BE2C (cell line): ENCODE data around the gene LRRC1.

Source experiments
- DNase-seq: peaks from one replicate; pipeline ENCODE4 v3.0.0-alpha.2; 2020
- H3K27me3 ChIP-seq: fragments of 250-450 bp; sonication (Bioruptor Pico); 2 replicates; pipeline ENCODE4 v1.5.1; 2020; ENCODE audit warnings: mild to moderate bottlenecking
- H3K36me3 ChIP-seq: fragments of 250-450 bp; sonication (Bioruptor Pico); 2 replicates; pipeline ENCODE4 v1.5.1; 2020; ENCODE audit warnings: mild to moderate bottlenecking
- H3K4me1 ChIP-seq: fragments of 250-450 bp; sonication (Bioruptor Pico); 2 replicates; pipeline ENCODE4 v1.5.1; 2020
- H3K4me3 ChIP-seq: 2 replicates; pipeline ENCODE4 v1.5.1; 2011; ENCODE audit warnings: low read depth, low read length
- H3K9me3 ChIP-seq: fragments of 250-450 bp; sonication (Bioruptor Pico); 2 replicates; pipeline ENCODE4 v1.5.1; 2020
- TF ChIP-seq, protein P1 (sequence below): IDR thresholded peaks from 2 replicates; pipeline ENCODE4 v1.5.1; 2012; ENCODE audit warnings: mild to moderate bottlenecking, low read depth, low read length

Gene LRRC1

GRCh38 chr6:53814353-53814752, 19.5 kb downstream of the LRRC1 start:
- no peak for DNase-seq
- Histone ChIP-seq H3K27me3 (no peaks in the 10 kb centered on the region), H3K9me3 (no peaks in the 10 kb centered on the region), H3K36me3 (no peaks in the 10 kb centered on the region), H3K4me3 (no peak overlapping the region), H3K4me1 (no peaks in the 10 kb centered on the region)
- TF ChIP-seq, protein P1, sequence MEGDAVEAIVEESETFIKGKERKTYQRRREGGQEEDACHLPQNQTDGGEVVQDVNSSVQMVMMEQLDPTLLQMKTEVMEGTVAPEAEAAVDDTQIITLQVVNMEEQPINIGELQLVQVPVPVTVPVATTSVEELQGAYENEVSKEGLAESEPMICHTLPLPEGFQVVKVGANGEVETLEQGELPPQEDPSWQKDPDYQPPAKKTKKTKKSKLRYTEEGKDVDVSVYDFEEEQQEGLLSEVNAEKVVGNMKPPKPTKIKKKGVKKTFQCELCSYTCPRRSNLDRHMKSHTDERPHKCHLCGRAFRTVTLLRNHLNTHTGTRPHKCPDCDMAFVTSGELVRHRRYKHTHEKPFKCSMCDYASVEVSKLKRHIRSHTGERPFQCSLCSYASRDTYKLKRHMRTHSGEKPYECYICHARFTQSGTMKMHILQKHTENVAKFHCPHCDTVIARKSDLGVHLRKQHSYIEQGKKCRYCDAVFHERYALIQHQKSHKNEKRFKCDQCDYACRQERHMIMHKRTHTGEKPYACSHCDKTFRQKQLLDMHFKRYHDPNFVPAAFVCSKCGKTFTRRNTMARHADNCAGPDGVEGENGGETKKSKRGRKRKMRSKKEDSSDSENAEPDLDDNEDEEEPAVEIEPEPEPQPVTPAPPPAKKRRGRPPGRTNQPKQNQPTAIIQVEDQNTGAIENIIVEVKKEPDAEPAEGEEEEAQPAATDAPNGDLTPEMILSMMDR, result no peak

DNA sequence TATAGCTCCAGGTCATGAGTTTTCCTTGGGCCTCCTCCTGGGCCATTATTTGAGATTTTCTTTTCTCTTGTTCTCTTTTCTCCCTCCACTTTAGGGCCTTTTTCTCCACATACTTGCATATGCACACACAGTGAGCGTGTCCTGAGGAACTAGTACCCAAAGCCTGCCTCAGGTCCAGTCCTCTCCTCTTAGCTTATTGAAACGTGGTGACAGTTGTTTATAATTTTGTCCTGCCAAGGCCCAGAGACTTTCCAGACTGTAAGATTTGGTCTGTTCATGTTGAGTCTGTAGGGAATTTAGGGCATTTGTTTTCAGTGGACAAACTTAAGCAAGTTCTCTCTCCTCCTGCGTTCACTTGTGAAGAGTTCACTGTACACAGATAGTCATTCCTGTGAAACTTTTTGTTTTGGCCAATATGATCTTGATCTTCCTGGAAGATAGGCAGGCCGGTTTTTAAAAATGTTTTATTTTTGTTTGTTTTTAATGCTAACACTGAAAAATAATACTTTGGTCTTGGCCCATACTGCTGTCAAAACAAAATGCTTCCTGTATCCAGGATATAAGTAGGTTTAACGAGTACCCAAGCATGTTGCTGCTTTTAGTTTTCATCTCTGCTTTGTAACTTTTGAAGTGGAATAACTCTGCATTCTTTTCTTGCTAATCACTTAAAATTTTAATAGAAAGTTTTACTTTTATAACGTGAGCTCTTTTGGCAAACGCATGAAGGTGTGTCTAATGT, 20.7 kb downstream of the LRRC1 start:
- no peaks in the 10 kb centered on the region for H3K9me3 ChIP-seq
- TF ChIP-seq, protein P1, result no peak
- H3K27me3 ChIP-seq, result no peaks in the 10 kb centered on the region
- H3K4me1 ChIP-seq, result no peaks in the 10 kb centered on the region
- DNase-seq, result no peak
- H3K36me3 ChIP-seq, result no peaks in the 10 kb centered on the region
- no peak overlapping the region for H3K4me3 ChIP-seq

- H3K4me3 ChIP-seq, result no peak overlapping the region
- DNase-seq, result no peak
- H3K36me3 ChIP-seq, result no peaks in the 10 kb centered on the region
- TF ChIP-seq, protein P1, result no peak
- H3K9me3 ChIP-seq, result no peaks in the 10 kb centered on the region
- no peaks in the 10 kb centered on the region for H3K27me3 ChIP-seq
- H3K4me1 ChIP-seq, result no peaks in the 10 kb centered on the region
Measured at GRCh38 chr6:53818858-53819609, 24.2 kb downstream of the LRRC1 start.

DNA sequence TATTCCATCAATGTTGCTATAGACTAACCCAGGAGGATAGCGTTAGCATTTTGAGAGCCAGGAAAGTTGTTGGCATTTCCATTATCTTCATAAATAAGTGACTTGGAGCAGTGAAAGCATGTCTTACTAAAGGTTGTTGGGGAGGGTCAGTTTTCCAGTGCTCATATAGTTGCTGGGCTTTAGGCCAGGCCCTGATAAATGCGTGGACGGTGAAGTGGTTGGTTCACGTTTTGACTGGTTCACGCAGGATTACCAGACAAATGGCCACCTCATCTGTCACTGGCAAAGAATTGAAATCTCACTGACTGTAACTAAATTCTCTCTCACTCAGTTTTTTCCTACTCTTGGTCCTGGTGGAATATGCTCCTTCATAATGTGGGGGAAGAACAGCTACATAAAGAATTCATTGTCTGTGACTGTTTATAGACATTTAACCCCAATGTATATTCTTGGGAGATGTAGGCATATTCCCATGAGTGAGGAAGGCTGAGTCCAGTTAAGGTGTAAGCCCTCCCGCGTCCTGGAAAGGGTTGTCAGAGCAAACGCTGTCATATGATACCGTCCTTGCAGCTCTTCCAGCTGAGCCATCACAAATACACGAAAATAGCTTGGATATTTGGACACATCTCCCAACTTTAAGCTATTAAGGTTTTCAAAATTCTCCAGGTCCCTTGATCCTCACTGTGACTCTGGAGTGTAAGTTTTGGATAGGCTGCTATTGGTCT, 27.8 kb downstream of the LRRC1 start:
- no peaks in the 10 kb centered on the region for H3K4me1 ChIP-seq
- no peaks in the 10 kb centered on the region for H3K36me3 ChIP-seq
- no peaks in the 10 kb centered on the region for H3K9me3 ChIP-seq

DNA sequence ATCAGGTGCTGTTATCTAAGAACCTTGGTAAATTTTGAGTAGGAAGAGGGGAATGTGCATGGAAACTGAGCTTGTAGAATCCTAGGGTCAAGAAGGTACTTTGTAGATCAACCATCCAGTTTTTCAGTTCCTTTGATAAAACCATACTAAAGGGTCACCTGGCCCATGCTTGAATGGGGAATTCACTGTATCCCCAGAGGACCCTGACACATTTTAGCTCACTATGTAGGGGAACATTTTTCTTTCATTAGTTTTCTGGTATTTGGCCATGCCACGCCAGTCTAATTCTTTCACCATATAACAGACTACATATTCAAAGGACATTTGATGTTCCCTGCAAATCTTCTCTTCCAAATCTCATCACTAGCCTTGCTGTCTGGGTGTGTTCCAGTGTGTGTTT, 29.9 kb downstream of the LRRC1 start:
- no peak for DNase-seq
- Histone ChIP-seq H3K4me1 (no peaks in the 10 kb centered on the region), H3K9me3 (no peaks in the 10 kb centered on the region), H3K36me3 (no peaks in the 10 kb centered on the region), H3K4me3 (no peak overlapping the region), H3K27me3 (no peaks in the 10 kb centered on the region)
- TF ChIP-seq, protein P1, result no peak

More for the DNA sequence above, 27.8 kb downstream of the LRRC1 start:
- H3K4me3 ChIP-seq, result no peak overlapping the region
- TF ChIP-seq, protein P1, result no peak
- DNase-seq, result no peak
- no peaks in the 10 kb centered on the region for H3K27me3 ChIP-seq
